GM18508 (cell line): ENCODE results near the gene CIBAR2.

Experiments used
- ATAC-seq: cut with Tn5 transposase; IDR thresholded peaks from one replicate; pipeline ENCODE4 v1.9.1; 2021; ENCODE audit warnings: moderate number of reproducible peaks; ENCODE audit not compliant: insufficient read depth, unreplicated experiment

CIBAR2 gene

DNA sequence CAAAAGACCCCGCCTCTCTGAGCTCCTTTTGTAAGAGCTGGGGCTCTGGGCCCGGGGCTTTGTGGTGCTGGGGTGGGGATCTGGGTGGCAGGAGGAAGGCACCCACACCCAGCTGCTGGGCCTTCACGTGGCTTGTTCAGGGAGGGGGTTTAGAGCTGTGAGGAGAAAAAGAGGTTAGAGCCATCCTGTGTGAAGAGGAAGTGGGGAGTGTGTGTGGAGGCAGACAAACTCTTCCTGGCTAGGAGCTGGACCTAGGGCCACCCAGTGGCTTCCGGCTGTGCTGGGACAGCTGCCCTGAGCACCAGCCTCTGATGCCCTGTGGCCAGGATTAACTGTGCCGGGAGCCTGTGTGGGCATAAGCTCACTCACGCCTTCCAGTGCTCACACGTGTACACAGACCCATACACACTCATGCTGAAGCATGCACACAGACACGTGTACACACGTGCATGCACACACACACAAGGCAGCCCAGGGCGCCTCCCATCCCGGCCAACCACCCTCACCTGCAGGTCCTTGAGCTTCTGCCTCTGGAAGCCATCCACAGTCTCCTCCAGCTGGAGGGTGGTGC, 7.4 kb downstream of the CIBAR2 start:
- no peak for ATAC-seq

DNA sequence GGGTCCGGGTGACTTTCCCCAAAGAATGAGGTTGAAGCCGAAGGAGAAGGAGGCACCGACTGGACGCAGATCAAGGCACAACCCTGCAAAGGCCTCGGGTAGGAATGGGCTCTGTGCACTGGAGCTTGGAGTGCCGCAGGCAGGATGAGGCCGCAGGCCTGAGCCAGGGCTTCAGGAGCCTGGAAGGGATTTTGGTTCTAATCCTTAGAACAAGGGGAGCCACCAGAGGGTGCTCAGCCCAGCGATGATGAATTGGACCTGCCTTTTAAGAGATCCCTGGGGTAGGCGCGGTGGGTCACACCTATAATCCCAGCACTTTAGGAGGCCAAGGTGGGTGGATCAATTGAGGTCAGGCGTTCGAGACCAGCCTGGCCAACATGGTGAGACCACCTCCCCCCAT, 8.1 kb downstream of the CIBAR2 start:
- ATAC-seq, result no peak

DNA sequence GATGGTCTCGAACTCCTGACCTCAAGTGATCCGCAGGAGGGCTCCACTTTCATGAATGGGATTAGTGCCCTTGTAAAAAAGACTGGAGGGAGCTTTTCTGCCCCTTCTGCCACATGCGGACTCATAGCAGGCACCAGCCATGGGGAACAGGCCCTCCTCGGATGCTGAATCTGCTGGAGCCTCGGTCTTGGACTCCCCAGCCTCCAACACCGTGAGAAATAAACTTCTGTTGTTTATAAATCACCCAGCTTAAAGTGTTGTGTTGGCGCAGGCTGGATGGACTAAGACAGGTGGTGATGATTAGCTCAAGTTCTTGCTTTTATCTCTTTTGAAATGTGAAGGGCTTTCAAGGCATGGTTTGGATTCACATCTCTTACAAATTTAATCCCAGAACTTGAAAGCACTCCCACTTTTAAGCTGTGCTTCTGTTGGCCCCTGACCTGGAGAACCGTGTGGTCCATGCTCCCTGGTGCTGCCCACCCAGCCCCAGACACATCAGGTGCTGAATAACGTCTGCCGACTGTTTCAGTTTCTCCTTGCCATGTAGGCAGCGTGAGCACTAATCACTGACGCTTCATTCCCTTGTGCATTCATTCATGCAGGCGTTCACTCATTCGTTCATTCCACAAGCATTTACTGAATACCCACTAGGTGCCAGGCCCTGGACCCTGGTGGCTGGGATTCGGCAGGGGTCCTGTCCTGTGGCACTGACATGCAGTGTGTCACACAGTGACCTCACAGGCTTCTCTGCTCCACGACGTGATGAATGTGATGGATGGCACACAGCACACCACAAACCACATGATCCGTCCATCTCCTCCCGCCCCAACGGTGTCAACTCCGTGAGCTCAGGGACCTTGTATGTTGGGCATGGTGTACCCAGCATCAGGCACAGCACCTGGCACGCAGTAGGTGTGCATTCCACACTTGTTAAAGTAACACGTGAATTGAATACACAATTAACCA, 8.9 kb downstream of the CIBAR2 start:
- no peak for ATAC-seq

DNA sequence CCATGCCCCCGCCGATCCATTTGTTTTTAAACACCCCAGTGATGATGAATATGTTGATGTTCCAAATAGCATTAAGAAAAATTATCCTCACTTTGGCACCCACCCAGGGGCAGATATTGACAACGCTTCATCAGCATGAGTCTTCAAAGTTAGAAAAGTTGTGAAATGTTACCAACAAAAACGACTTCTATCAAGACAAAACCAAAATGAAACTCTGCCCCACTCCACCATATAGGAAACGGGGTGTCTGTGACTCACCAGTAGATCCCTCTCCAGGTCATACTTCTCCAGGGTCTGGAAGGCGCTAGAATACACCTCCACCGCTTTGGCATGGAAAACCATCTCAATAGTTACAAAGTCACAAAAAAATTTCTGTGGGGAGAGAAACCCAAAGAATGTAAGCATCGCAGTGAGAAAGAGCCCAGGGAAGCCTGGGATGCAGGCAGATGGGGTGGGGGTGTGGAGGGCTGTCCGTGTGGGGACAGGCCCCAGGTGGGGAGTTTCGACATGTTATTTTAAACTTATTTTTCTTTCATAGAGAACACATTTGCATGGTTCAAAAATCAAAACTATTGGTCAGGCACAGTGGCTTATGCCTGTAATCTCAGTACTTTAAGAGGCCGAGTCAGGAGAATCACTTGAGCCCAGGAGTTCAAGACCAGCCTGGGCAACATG, 10.2 kb downstream of the CIBAR2 start:
- no peak for ATAC-seq

DNA sequence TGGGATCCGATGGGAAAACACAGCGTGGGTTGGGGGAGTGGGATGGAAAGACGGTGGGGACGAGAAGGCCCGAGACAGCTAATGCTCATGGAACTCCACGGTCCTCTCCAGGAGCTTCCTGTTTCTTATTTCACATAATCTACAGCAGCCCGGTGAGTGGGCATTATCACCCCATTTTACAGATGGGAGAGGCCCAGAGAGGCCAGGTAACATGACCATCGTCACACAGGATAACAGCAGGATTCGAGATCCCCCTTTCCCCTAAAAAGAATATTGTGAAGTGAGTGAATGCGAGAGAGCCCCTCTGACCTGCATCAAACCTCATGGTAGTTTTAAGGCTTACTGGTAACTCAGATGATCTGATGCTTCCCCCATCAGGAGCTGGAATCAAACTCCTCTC, 12.0 kb downstream of the CIBAR2 start:
- no peak for ATAC-seq

DNA sequence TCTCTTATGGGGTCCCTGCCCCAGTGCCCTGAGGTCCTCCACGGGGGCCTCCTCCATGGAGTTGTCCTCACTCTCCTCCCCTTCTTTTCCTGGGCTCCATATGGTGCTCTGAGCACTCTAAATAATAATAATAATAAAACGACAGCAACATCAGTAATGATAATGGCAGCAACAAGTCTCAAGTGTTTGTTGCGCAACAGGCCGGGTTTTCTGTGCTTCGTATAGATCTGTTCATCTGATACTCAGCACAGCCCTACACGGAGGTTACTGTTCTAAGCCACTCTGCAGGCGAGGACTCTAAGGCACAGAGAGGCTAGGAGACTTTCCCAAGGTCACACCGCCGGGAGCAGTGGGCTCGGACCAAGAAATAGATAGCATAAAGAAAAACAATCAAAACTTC, 13.7 kb downstream of the CIBAR2 start:
- no peak for ATAC-seq

DNA sequence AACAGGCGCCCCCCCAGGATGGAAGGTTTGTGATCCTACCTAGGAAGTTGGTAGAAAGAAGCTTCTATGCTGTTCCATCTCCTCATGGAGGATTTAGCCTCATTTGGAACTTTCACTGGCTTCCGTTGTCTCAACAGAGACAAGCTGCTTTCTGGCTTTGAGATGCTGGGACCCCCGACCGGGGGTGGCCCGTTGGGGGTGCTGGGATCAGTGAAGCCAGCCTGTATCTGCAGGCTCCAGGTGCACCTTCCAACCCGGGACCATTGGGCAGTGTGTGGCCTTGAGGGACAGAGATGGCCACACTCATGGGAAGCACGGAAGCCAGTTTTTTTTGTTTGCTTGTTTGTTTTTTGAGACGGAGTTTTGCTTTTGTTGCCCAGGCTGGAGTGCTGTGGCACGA, 15.4 kb downstream of the CIBAR2 start:
- no peak for ATAC-seq

DNA sequence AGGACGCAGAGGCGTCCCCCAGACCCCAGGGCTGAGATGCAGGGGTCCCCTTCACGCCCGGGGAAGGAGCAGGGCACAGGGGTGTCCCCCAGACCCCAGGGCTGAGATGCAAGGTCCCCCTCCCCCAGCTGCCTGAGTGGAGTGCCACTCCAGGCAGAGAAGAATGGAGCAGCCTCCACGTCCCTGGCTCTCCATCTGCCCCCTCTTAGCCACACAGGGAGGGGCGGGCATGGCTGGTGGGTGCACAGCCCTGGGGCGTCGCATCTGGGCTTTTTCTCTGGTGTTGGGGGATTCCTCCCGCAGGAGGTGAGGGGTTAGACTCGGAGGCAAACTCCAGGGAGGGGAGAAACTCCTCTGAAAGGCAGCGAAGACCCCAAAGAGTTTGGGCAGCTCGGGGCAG, 17.5 kb downstream of the CIBAR2 start:
- ATAC-seq, result no peak

DNA sequence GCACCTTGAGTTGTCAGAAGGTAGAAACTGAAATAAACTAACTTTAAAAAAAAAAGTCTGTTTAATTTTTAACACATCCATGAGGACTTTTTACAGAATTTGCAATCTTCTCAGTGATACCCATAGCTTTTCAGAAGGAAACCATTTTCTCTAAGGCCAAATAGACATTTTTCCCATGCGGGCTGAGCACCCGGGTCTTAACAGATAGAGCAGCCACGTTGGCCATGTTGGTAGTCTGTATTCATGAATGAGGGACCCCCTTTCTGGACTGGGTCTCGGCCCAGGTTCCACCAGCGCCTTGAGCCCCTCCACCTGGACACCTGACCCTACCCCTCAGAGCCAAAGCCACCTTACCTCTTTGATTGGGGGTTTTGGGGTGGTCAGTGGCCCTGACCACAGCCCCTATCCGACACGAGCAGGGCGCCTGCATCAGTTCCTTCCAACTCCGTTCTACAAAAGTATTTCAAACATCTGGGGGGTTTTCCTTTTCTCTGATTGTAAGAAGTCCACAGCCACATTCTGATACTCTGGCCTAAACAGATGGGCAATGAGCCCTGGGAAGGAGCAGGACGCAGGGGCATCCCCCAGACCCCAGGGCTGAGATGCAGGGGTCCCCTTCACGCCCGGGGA, 18.0 kb downstream of the CIBAR2 start:
- ATAC-seq, result no peak

DNA sequence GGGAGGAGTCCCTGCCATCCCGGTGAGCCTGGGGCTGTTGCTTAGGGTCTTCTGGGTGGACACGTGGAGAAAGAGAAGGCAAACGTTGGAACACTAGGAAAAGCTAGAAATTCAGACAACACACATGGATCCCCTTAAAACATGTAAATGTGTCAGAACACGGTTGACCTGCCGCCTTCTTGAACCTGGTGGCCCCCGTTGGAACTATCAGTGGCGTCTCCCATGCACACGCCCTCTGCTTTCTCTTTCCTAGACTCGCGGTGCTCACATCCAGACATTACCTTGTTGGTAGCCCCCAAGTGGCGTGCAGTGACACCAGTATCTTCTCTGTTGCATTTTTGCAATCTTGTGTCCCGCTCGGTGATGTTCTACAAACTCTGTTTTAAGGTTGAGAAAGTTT, 18.6 kb downstream of the CIBAR2 start:
- no peak for ATAC-seq

DNA sequence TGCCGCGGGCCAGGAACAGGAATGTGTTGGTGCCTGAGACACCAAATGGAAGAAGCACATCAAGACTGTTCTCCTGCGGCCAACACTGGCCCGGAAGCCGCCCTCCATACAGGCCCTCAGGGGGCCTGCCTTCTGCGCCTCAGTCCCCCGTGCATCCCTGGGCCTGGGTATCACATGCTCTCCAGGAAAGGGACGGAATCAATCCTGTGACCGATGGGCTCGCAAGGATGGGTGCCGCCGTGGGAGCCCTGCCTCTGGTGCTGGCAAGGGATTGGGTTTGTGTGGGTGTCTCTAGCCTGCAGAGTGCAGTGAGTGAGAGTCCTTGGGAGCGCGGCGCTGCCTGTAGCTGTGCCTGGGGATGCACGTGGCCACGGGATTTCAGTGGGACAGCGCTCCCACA, 19.4 kb downstream of the CIBAR2 start:
- no peak for ATAC-seq

DNA sequence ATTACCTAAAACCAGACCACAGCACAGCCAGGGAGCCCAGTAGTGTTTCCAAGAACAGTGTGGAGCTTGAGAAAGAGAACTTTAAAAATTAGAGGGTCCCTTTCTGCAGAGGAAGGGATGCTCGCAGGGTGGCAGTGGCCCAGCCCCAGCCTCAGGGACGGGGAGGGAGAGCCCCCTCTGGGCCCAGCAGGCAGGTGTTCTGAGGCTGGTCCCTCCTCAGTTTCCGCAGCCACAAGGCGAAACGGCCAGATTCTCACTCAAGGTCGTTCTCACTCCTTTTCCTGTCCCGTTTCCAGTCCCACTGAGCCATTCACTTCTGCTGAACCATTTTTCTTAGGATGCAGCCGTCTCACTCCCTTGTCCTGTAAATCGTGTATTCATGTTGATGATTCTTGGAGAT, 20.0 kb downstream of the CIBAR2 start:
- ATAC-seq, result no peak

DNA sequence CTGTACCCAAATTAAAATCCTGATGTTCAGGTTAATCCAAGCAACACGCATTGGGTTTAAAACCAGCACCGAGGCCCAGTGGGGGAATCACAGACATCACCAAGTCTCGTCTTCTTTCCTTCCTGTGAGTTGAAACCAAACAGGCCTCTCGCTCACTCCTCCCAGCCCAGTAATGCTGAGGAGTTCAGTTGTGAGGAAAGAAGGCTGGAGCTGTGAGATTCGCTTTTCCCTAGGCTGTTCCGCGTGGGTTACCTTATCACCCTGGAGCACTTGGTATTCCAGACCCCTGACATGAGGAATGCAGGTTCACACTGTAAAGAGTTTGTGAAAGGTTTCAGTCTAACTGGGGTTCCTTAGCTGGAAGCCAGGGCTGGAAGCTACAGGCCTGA, 20.8 kb downstream of the CIBAR2 start:
- no peak for ATAC-seq

DNA sequence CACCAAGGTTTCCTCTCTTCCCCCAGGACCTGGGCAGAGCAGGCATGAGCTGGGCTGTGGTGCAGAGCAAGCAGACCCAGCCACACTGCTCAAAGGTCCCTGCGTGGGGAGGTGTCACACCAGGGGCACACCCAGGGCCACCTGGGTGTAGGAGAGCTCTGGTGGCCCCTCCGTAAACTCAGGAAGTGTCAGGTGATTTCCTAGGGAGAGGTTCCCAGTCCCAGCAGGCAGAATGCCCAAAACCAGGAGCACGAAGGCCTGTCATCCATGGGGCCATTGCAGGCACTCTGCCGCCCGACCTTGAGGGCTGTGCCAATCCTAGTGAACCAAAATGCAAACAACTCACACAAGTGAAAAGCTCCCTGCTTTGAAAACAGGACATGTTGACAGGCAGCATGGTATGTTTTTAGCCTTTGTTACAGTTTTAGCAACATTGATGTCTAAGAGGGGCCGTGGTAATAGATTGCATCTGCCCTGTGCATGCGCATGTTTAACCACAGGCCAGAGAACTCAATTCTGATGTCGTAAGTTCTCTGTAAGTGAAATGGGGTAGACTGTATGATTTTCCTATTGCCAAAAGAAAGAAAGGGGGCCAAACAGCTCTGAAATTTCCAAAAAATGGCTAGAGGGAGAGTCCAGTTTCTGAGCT, 21.3 kb downstream of the CIBAR2 start:
- no peak for ATAC-seq

DNA sequence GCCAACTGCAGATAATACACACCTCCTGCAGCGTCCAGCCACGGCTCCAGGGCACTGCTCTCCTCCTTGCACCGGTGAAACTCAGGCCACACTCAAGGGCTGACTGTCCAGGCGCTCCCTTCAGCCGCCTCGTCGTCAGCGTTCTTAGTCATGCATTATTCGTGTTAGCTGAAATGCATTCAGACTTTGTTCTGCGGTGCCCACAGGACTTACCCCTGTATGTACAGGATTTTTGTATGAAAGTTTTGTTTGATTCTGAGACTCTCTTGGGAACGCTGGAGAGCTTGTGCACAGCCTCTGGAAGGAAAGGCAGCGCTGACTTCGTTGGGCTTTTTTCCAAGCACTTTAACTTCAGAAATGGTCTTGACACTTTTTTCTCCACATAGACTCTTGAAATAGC, 22.1 kb downstream of the CIBAR2 start:
- ATAC-seq, result no peak

DNA sequence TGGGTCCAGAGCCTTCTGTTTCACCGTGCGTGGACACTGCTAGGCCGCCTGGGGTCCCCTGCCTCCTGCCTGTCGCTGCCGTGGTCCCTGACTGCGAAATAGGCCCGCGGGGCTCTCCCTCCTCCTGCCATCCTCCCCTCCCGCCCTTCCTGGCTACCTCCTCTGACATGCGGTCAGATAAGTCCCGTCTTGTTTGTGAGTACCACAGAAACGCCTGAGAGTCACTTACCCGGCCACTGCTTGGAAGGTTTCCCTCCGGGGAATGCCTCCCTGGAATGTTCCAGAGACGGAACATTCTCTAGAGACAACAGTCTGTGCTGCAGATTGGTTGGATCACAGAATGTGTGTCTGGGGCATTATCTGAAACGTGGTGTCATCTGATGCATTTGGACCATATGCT, 22.7 kb downstream of the CIBAR2 start:
- ATAC-seq, result no peak

DNA sequence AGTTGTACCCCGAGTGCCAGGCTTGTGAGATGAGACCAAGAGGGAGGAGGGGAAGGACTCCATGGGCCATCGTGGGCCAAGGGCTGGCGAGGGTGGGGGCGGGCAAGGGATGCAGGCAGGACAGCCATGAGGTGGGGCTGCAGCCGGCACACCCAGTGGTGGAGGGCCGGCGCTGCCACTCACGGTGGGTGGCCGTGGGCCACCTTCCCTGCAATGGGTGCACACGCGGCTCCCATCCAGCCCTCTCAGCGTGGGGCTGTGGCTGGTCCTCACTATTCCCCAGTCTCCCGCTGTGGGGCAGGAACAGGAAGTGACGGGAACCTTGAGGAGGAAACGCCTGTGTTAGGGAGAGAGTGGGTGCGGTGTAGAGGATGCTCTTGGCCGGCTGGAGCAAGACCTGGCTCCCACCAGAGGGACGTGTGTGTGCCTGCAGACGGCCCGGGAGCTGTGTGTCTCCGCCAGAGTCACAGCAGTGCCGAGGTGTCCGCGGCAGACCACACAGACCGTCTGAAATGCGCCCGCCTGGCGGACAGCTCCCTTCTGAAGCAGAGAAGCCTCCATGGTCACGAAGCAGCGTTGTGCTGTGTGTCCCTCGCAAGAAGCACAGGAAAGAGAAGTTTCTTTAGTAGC, 23.6 kb downstream of the CIBAR2 start:
- no peak for ATAC-seq

DNA sequence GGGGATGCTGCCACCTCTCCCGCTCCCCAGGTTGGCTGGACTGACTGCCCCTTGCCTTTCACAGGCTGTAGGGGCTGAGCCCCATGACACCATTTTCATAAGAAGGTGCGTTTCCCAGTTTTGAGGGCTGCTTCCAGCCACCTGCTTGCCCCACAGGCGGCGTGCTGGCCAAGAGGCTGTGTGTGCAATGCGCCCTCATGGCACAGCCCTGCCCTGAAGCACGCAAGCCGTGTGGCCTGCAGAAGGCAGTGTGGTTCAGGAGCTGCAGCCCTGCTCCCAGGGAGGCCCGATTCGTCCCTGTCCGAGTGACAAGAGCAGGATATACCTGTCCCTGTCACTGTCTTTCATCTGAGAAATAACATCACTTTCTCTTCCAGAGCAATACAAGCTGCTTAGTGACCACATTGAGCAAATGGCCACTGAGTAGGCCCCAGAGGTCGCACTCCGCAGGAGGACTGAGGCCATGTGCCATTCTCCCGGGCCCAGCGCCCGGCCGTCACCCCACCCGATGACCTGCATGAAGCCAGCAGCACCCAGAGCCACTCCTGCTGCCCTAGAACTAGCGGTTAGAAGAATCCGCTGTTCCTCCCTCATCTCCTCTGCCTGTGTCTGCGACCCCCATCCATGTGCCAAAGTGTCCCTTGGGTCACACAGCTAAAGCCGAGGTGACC, 24.2 kb downstream of the CIBAR2 start:
- ATAC-seq, result no peak
